ENCODE measurements around the gene MPP3.

GRCh38 chr17:43852571-43852970 lies 19.6 kb upstream of the MPP3 start:
- TF ChIP-seq, protein P1, sequence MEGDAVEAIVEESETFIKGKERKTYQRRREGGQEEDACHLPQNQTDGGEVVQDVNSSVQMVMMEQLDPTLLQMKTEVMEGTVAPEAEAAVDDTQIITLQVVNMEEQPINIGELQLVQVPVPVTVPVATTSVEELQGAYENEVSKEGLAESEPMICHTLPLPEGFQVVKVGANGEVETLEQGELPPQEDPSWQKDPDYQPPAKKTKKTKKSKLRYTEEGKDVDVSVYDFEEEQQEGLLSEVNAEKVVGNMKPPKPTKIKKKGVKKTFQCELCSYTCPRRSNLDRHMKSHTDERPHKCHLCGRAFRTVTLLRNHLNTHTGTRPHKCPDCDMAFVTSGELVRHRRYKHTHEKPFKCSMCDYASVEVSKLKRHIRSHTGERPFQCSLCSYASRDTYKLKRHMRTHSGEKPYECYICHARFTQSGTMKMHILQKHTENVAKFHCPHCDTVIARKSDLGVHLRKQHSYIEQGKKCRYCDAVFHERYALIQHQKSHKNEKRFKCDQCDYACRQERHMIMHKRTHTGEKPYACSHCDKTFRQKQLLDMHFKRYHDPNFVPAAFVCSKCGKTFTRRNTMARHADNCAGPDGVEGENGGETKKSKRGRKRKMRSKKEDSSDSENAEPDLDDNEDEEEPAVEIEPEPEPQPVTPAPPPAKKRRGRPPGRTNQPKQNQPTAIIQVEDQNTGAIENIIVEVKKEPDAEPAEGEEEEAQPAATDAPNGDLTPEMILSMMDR (IDR thresholded peaks at IDR 0.05): no peak
- TF ChIP-seq POLR2A (IDR thresholded peaks at IDR 0.05): no peak
